CD4-positive, alpha-beta T cell treated with Interleukin-6 at 100 ng/mL for 8 hours (primary cell): ENCODE results near the gene TSR1.
A peak's percentile ranks its signal among the peaks of the same experiment; 100 is the strongest.
"Not testable (repeated sequence)": the region's sequence is repeated elsewhere in the genome, so short reads cannot be mapped to it uniquely, and the experiment has no call there.

ENCODE experiments used
- DNase-seq: peaks from one replicate; pipeline ENCODE4 v3.0.0-alpha.2; 2020; ENCODE audit warnings: mixed read lengths, low spot score

Gene TSR1

DNA sequence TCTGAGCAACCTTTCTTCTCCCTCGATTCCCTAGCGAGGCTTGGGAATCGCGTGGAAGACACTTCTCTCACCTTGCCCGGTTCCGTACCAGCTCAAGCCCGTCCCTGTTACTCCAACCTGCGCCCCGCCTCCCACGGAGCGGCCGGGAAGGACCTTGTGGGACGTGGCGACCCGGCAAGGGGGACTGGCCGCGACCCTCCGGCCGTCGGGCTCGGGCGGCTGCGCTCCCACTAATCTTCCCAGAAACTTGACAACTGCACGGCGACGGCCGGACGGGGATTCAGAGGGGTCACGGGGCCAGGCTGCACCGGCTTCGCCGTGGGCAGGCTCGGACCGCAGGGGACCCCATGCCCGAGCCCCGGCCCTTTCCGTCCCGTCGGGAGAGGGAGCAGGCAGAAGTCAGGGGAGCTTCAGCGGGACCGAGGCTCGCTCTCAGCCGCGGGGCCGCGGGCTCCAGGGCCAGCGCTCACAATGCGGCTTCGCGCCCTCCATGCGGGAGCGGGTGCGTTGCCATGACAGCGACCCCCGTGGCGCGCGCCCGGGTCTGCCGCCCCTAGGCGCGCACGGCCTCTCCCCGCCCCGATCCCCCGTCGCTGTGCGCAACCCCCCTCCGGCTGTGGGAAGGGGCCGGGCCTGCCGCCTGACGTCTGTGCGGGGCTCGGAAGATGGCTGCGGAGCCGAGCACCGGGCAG lies 741 bp upstream of the TSR1 start, which contains the start of gene SGSM2:
TSS of gene SGSM2 (plus strand) at position 650 of the 692 bp plus-strand sequence. CDS start 188 bp downstream, outside the sequence.
- DNase-seq, result peak; percentile 64

- DNase-seq, result no peak
Measured at GRCh38 chr17:2335726-2336214, 487 bp downstream of the TSR1 start.

- DNase-seq, result no peak
Measured at GRCh38 chr17:2331303-2331702, 5.0 kb downstream of the TSR1 start.

- DNase-seq, result no peak
Measured at GRCh38 chr17:2323629-2324314, 12.5 kb downstream of the TSR1 start.

DNA sequence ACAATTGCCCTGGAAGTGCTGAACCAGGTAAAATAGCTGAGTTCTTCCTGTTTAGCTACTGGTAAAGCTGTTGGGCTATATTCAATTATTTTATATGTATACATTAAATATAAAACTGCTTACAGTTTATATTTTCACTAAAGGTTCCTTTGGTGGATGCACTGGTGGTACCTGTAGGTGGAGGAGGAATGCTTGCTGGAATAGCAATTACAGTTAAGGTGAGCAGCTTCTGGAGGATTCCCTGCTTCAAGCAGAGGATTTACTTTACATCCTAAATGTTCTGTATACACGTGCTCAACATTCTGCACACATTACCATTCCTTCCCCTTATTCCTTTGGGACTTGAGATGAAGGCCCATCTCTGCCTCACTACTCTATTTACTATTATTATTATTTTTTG lies 14.9 kb downstream of the TSR1 start:
- DNase-seq, result no peak

GRCh38 chr17:2319051-2319450 lies 17.2 kb downstream of the TSR1 start:
- DNase-seq, result no peak

DNA sequence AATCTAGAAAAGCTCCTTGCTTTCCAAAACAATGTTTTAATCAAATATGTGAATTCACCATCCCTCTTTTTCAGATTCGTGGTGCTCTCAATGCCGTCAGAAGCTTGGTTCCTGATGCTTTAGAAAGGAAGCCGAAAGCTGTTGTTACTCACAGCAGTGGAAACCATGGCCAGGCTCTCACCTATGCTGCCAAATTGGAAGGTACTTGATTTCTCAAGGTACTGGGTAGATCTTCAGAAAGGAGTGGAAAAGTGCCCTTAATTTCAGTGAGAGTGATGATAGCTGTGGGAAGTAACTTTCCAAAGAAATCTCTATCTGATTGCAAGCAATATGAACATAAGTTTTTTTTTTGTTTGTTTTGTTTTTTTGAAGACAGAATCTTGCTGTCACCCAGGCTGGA lies 18.5 kb downstream of the TSR1 start:
- no peak for DNase-seq

DNA sequence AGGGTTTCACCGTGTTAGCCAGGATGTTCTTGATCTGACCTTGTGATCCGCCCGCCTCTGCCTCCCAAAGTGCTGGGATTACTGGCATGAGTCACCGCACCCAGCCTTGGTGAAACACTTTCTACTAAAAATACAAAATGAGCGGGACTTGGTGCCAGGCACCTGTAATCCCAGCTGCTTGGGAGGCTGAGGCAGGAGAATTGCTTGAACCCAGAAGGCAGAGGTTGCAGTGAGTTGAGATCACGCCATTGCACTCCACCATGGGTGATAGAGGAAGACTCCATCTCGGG lies 19.4 kb downstream of the TSR1 start:
- not testable (repeated sequence) for DNase-seq

- DNase-seq, result no peak
Measured at GRCh38 chr17:2312736-2313135, 23.5 kb downstream of the TSR1 start.

- no peak for DNase-seq
Measured at GRCh38 chr17:2309338-2310154, 26.7 kb downstream of the TSR1 start.

DNA sequence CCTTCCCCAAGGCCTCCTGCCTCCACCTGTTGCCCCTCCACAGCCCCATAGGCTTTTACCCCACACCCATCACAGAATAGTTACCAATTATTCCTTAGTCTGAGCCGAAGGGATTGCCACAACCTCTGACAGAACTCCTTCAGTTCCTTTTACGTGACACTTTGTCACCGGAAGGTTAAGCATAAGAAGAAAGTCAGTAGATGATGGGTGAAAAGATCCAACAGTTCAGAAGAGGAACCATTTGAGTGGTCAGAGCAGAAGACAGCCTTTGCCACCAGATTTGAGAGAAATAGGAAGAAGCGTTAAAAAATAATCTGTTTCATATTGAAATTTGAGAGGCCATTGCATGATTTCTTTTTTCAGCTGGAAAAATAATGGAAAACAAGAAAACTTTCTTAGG lies 31.3 kb downstream of the TSR1 start:
- no peak for DNase-seq

DNA sequence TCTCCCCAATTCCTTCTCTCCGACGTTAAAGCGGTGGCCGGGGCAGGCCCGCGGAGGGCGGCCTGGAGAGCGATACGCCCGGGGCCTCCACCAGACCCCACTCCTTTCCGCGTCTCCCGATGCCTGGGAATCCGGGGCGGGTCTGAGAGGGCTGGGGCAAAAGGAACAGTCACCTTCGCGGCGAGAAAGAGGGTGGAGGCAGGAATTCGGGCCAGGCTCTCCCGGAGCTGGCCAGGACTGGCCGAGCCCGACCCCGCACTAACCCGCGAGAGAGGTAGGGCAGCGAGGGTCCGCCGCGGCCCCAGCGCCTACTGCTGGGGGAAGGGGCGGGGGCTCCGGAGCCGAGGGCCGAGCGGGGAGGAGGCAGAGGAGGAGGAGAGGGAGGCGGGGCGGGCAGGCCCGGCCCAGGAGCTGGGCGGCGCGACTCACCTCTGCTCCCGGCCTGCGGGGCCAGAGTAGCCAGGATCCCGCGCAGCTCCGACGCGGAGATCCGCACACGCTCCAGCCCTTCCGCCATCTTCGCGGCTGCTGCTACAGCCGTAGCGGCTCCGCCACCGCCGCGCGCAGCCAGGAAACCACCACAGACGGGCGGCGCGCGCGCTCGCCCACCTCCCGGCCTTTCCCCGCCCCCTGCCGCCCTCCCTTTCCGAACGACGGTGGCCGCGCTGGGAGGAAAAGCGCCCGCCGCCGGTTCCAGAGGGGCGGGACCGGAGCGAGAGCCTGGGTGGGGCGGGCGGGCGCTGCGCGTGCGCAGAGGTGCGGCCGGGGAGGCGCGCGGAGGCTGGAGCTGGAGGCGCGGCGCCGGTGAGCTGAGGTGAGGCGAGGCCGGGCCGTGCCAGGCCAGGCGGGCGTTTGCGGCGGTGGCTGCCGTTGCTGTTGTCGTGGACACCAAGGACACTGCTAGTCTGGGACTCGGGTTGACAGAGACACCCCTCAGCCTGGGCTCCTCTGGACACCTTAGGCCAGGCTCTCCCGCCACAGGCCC lies 32.8 kb downstream of the TSR1 start, which contains the start of the genes SMG6 and SRR:
TSS of gene SMG6 (minus strand) at position 582 of the 985 bp plus-strand sequence. CDS start at position 517, 65 bp downstream.
TSS of gene SRR (plus strand) at position 747 of the 985 bp plus-strand sequence. CDS start 11,611 bp downstream, outside the sequence.
- peak; percentile 94 for DNase-seq

- no peak for DNase-seq
Measured at GRCh38 chr17:2302778-2303203, 33.5 kb downstream of the TSR1 start.

DNA sequence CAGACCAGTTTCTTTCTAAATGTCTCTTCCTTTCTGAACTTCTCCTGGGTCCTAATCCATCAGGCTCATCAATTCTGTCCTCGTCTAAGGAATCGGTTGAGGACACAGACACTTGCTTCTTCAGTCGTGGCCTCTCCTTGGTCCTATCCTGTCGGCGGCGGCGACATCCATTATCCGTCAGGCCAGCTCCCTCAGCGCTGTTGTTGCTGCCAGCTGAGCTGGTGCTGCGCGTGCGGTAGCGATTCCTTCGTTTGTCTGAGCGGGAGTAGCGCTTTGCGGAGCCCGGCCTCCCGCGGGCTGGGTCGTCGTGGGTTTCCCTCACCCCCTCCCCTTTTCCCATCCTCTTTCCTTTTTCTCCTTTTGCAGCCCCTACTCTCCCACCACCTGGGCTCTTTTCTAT lies 36.5 kb downstream of the TSR1 start:
- no peak for DNase-seq

DNA sequence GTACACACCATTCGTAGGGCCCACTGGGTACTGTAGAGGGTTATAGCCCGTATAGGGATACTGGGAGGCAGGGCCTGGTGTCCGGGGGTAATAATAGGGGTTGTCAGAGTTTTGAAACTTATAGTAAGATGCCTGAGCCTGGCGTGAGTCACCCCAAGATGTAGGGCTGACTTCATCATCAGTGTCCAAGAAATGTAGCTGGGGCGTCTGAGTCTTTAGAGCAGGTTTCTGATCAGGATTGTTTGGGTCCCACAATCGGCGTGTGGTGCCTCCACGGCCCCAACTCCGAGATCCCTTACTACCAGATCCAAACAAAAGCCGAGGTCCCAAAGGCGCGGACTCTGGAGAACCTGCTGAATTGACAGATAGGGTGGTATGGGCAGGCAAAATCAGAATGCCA lies 37.1 kb downstream of the TSR1 start:
- DNase-seq, result no peak

GRCh38 chr17:2297023-2297422 lies 39.2 kb downstream of the TSR1 start:
- DNase-seq, result no peak

DNA sequence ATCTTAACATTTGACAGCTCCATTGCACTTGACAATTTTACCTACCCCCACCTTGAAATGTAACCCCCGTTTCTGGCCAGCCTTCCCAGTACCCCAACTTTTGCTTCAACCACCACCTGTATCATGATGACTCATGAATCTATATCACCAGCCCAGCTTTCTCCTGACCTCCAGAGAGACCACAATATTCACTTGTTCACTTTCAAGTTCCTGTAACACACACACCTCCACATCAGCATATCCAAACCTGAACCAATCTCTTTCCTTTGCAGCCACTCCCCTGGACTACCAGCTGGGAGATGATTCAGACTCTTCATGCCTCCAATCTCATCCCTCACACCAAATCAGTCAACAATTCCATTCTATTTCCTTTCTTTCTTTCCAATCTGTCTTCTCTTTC lies 40.7 kb downstream of the TSR1 start:
- no peak for DNase-seq

DNA sequence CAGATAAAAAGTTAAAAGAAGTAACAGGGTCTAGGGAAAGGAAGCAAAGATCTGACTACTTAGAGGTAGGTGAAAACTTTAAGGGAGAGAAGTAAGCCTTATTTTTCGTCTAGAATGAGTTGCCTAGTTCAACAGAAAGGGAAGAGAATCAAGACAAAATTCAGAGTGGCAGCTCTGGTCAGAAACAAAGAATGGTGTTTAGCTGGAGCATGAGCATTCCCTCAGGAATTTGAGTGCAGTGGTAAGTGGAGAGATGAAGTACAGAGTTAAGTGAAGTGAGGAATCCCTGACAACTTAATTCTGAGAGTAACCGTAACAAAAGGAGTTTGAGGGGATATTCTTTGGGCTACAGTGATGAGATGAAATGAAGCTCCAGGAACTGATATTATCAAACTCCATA lies 44.2 kb downstream of the TSR1 start:
- no peak for DNase-seq

DNA sequence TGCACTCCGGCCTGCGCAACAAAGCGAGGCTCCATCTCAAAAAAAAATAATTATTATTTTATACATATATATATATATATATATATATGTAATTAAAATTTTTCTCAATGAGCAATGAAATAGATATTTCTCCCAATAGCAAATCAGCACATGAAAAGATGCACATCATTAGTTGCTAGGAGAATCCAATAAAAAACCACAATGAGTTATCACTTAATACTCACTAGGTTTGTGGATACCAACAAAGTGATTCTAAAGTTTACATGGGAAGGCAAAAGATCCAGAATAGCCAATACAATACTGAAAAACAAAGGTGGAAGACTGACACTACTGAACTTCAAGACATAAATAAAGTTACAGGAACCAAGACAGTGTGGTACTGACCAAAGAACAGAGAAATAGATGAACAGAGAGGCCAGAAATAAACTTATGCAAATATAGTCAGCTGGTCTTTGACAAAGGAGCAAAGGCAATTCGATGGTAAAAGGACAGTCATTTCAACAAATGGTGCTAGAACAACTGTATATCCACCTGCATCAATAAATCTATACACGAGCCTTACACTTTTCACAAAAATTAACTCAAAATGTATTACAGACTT lies 46.3 kb downstream of the TSR1 start:
- no peak for DNase-seq

DNA sequence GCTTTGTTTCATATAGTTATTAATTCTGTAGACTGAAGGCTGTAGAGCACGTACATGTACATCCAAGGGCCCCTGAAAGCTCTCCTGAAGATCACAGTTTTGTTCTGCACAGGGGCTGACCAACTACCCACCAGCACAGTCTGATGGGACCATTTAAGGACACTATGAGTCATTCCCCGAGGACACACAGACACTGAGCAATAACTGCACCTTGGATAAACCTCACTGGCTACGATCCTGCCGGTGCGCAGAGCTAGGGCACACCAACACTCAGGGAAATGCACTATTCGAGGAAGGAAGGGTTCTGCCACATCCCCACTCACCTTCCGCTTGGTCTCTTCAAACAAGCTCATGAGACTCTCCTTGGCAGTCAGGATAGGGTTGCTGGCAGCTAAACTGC lies 53.0 kb downstream of the TSR1 start:
- DNase-seq, result no peak

DNA sequence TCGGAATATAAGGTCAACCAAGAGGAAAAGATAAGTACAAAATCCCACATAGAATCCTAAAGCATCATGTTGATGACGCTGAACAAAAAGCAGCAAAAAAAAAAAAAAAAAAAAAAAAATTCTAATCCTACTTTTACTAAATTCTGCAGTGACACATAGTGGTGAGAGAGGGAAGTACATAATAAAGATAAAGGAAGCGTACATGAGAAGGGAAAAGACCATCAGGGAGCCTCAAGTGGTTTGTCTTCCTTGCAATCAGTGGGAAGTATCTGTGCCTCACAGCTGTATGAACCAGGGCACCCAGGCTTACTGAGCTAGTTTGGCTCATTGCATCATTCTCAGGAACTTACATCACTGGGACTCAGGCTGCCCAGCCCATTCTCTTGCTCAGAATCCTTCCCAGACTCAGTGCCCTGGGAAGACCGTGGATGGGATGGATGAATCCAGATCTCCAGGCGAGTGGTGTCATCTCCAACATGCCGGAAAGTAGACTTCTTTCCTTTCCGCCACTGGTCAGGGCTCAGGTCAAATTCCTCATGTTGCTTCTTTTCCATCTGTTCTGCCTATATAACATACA lies 53.9 kb downstream of the TSR1 start:
- peak; percentile 54 for DNase-seq
